ENCODE data around the gene VNN1.

The VNN1 gene

GRCh38 chr6:132698608-132699007, 15.2 kb downstream of the VNN1 start:
- H3K79me2 ChIP-seq (ENCODE audit: insufficient read depth, low read length) = no peaks in the 10 kb centered on the region
- no peaks in the 10 kb centered on the region for H3K36me3 ChIP-seq (ENCODE audit: insufficient read depth, low read length)
- no peaks in the 10 kb centered on the region for H4K20me1 ChIP-seq (ENCODE audit: insufficient read depth, low read length, poor library complexity, severe bottlenecking)
- H3F3A ChIP-seq (ENCODE audit: low read depth) = no peaks in the 10 kb centered on the region
- H3K9me2 ChIP-seq (replicated peaks; ENCODE audit: low read depth, low read length) = no peaks in the 10 kb centered on the region
- TF ChIP-seq, protein P1, sequence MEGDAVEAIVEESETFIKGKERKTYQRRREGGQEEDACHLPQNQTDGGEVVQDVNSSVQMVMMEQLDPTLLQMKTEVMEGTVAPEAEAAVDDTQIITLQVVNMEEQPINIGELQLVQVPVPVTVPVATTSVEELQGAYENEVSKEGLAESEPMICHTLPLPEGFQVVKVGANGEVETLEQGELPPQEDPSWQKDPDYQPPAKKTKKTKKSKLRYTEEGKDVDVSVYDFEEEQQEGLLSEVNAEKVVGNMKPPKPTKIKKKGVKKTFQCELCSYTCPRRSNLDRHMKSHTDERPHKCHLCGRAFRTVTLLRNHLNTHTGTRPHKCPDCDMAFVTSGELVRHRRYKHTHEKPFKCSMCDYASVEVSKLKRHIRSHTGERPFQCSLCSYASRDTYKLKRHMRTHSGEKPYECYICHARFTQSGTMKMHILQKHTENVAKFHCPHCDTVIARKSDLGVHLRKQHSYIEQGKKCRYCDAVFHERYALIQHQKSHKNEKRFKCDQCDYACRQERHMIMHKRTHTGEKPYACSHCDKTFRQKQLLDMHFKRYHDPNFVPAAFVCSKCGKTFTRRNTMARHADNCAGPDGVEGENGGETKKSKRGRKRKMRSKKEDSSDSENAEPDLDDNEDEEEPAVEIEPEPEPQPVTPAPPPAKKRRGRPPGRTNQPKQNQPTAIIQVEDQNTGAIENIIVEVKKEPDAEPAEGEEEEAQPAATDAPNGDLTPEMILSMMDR (conservative IDR thresholded peaks at IDR 0.05; ENCODE audit: low read length) = no peak
- H3K9me3 ChIP-seq (ENCODE audit: insufficient read depth, low read depth, low read length) = no peaks in the 10 kb centered on the region
- H3K4me3 ChIP-seq (ENCODE audit: low read length, poor library complexity, severe bottlenecking) = no peak overlapping the region
- H3K27me3 ChIP-seq (ENCODE audit: insufficient read depth, low read length, poor library complexity, severe bottlenecking) = no peaks in the 10 kb centered on the region
- no peak overlapping the region for H3K4me2 ChIP-seq (ENCODE audit: low read depth, low read length, poor library complexity, severe bottlenecking)
- H3K4me1 ChIP-seq (ENCODE audit: insufficient read depth, low read length, poor library complexity, severe bottlenecking) = no peaks in the 10 kb centered on the region
- H3K9ac ChIP-seq (ENCODE audit: low read depth, low read length, poor library complexity, severe bottlenecking) = no peak overlapping the region
- no peak overlapping the region for H2AFZ ChIP-seq (ENCODE audit: low read length)

DNA sequence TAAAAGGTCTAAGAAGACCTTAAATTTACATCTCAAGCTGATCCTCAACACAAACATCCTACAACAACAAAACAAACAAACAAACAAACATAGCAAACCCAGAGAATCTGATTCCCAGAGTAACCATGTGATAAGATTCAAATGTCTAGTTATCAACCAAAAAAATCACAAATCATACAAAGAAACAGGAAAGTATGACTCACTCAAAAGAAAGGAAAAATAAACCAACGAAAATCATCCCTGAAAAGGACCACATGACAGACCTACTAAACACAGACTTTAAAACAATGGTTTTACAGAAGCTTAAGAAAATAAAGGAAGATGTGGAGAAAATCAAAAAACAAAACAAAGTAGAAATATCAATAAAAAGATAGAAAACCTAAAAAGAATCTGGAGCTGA, 18.1 kb downstream of the VNN1 start:
- Histone ChIP-seq H2AFZ (ENCODE audit: low read length) (no peak overlapping the region), H3K9me2 (replicated peaks; ENCODE audit: low read depth, low read length) (no peaks in the 10 kb centered on the region), H3F3A (ENCODE audit: low read depth) (no peaks in the 10 kb centered on the region), H3K27me3 (ENCODE audit: insufficient read depth, low read length, poor library complexity, severe bottlenecking) (no peaks in the 10 kb centered on the region), H3K79me2 (ENCODE audit: insufficient read depth, low read length) (no peaks in the 10 kb centered on the region), H3K9me3 (ENCODE audit: insufficient read depth, low read depth, low read length) (no peaks in the 10 kb centered on the region), H3K4me2 (ENCODE audit: low read depth, low read length, poor library complexity, severe bottlenecking) (no peak overlapping the region), H4K20me1 (ENCODE audit: insufficient read depth, low read length, poor library complexity, severe bottlenecking) (no peaks in the 10 kb centered on the region), H3K4me1 (ENCODE audit: insufficient read depth, low read length, poor library complexity, severe bottlenecking) (no peaks in the 10 kb centered on the region), H3K36me3 (ENCODE audit: insufficient read depth, low read length) (no peaks in the 10 kb centered on the region), H3K9ac (ENCODE audit: low read depth, low read length, poor library complexity, severe bottlenecking) (no peak overlapping the region), H3K4me3 (ENCODE audit: low read length, poor library complexity, severe bottlenecking) (no peak overlapping the region)
- no peak for TF ChIP-seq EZH2phosphoT487 (IDR thresholded peaks at IDR 0.05; ENCODE audit: borderline replicate concordance)

- TF ChIP-seq EZH2phosphoT487 (IDR thresholded peaks at IDR 0.05; ENCODE audit: borderline replicate concordance) = no peak
- TF ChIP-seq, protein P1 (conservative IDR thresholded peaks at IDR 0.05; ENCODE audit: low read length) = no peak
- Histone ChIP-seq H3K4me3 (ENCODE audit: low read length, poor library complexity, severe bottlenecking) (no peak overlapping the region), H2AFZ (ENCODE audit: low read length) (no peak overlapping the region), H4K20me1 (ENCODE audit: insufficient read depth, low read length, poor library complexity, severe bottlenecking) (no peaks in the 10 kb centered on the region), H3K27me3 (ENCODE audit: insufficient read depth, low read length, poor library complexity, severe bottlenecking) (no peaks in the 10 kb centered on the region), H3K9ac (ENCODE audit: low read depth, low read length, poor library complexity, severe bottlenecking) (no peak overlapping the region), H3K4me1 (ENCODE audit: insufficient read depth, low read length, poor library complexity, severe bottlenecking) (no peaks in the 10 kb centered on the region), H3K79me2 (ENCODE audit: insufficient read depth, low read length) (no peaks in the 10 kb centered on the region), H3K9me2 (replicated peaks; ENCODE audit: low read depth, low read length) (no peaks in the 10 kb centered on the region), H3K4me2 (ENCODE audit: low read depth, low read length, poor library complexity, severe bottlenecking) (no peak overlapping the region), H3K9me3 (ENCODE audit: insufficient read depth, low read depth, low read length) (no peaks in the 10 kb centered on the region), H3F3A (ENCODE audit: low read depth) (no peaks in the 10 kb centered on the region), H3K36me3 (ENCODE audit: insufficient read depth, low read length) (no peaks in the 10 kb centered on the region)
Measured at GRCh38 chr6:132693478-132693877, 20.4 kb downstream of the VNN1 start.

GRCh38 chr6:132690678-132691077, 23.2 kb downstream of the VNN1 start:
- Histone ChIP-seq H3K36me3 (ENCODE audit: insufficient read depth, low read length) (no peaks in the 10 kb centered on the region), H2AFZ (ENCODE audit: low read length) (no peak overlapping the region), H3K9ac (ENCODE audit: low read depth, low read length, poor library complexity, severe bottlenecking) (no peak overlapping the region), H3K4me3 (ENCODE audit: low read length, poor library complexity, severe bottlenecking) (no peak overlapping the region), H3K79me2 (ENCODE audit: insufficient read depth, low read length) (no peaks in the 10 kb centered on the region), H3K9me3 (ENCODE audit: insufficient read depth, low read depth, low read length) (no peaks in the 10 kb centered on the region), H3K4me2 (ENCODE audit: low read depth, low read length, poor library complexity, severe bottlenecking) (no peak overlapping the region), H3K4me1 (ENCODE audit: insufficient read depth, low read length, poor library complexity, severe bottlenecking) (no peaks in the 10 kb centered on the region), H3K9me2 (replicated peaks; ENCODE audit: low read depth, low read length) (no peaks in the 10 kb centered on the region), H3K27me3 (ENCODE audit: insufficient read depth, low read length, poor library complexity, severe bottlenecking) (no peaks in the 10 kb centered on the region), H3F3A (ENCODE audit: low read depth) (no peaks in the 10 kb centered on the region), H4K20me1 (ENCODE audit: insufficient read depth, low read length, poor library complexity, severe bottlenecking) (no peaks in the 10 kb centered on the region)
- TF ChIP-seq EZH2phosphoT487 (IDR thresholded peaks at IDR 0.05; ENCODE audit: borderline replicate concordance) = no peak
- TF ChIP-seq, protein P1 (conservative IDR thresholded peaks at IDR 0.05; ENCODE audit: low read length) = no peak
